Osteoblast (primary cell): ENCODE data around the gene MIGA1. TPM values are rescaled to one million over a fixed set of nuclear protein-coding genes. Genes with fewer than 3 reads are reported as not detected.

ENCODE experiments used
- DNase-seq: peaks from one replicate; pipeline ENCODE4 v3.0.0; 2011; ENCODE audit warnings: low spot score, mixed read lengths; ENCODE audit not compliant: insufficient read length; ENCODE audit errors: missing footprints
- H2AFZ ChIP-seq: 2 replicates; pipeline ENCODE4 v1.6.0; 2011; ENCODE audit warnings: mild to moderate bottlenecking, low read length
- H3K27ac ChIP-seq: 2 replicates; pipeline ENCODE4 v1.5.1; 2011; ENCODE audit warnings: mild to moderate bottlenecking, low read depth, low read length, moderate library complexity
- H3K27me3 ChIP-seq: 2 replicates; pipeline ENCODE4 v1.6.0; 2012; ENCODE audit warnings: mild to moderate bottlenecking, control low read depth, inconsistent platforms, low read length, moderate library complexity; ENCODE audit not compliant: insufficient read depth
- H3K36me3 ChIP-seq: 2 replicates; pipeline ENCODE4 v1.5.1; 2011; ENCODE audit warnings: mild to moderate bottlenecking, low read length, control low read depth, moderate library complexity; ENCODE audit not compliant: insufficient read depth
- H3K4me1 ChIP-seq: 2 replicates; pipeline ENCODE4 v1.5.1; 2011; ENCODE audit warnings: mild to moderate bottlenecking, low read length, control low read depth, moderate library complexity; ENCODE audit not compliant: insufficient read depth
- H3K4me2 ChIP-seq: 2 replicates; pipeline ENCODE4 v1.6.0; 2011; ENCODE audit warnings: mild to moderate bottlenecking, low read length; ENCODE audit not compliant: insufficient read depth
- H3K4me3 ChIP-seq: fragments of 200-600 bp; sonication (generic); 3 replicates; pipeline ENCODE4 v1.5.1; 2012; ENCODE audit warnings: mild to moderate bottlenecking, low read length, inconsistent platforms; ENCODE audit not compliant: insufficient read depth
- H3K79me2 ChIP-seq: 2 replicates; pipeline ENCODE4 v1.6.0; 2012; ENCODE audit warnings: mild to moderate bottlenecking, low read length, control low read depth, inconsistent platforms; ENCODE audit not compliant: insufficient read depth
- H3K9me3 ChIP-seq: 2 replicates; pipeline ENCODE4 v1.5.1; 2011; ENCODE audit warnings: low read depth, low read length, control low read depth
- H4K20me1 ChIP-seq: 2 replicates; pipeline ENCODE4 v1.6.0; 2012; ENCODE audit warnings: mild to moderate bottlenecking, low read length, control low read depth; ENCODE audit not compliant: insufficient read depth
- total RNA-seq: library from RNA; depleted of rRNA; stranded (reverse); fragments of >200 nt; gene quantifications from 2 replicates; pipeline ENCODE4 v1.2.3, GENCODE V29; 2012
- TF ChIP-seq, protein P1 (sequence below): IDR thresholded peaks from 2 replicates; pipeline ENCODE4 v1.5.1; 2011; ENCODE audit warnings: mild to moderate bottlenecking, low read depth, low read length, moderate library complexity; ENCODE audit errors: extremely low read depth

Gene MIGA1
- total RNA-seq, 1 donor = 13.8 TPM

DNA sequence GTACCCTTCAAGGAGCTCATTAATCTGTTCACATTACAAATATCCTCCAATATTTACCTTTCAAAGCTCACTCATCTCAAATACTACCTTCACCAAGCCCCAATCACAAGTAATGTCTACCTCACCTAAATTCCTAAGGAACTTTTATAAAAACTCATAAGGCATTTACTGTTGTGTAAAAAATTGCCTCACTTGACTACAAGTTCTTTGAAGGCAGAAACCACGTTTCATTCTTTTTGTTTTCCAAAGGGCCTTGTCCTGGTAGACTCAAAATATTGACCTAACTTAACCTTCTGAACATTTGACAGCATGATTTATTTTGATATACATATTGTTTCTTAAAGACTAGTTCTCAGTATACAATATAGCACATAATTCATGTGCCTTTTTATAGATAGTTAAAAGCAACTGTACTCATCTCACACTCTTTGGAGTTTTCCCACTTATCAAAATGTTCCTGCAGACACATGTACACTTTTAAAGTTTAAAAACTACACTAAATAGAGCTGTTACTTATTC is 22.3 kb upstream of the MIGA1 start:
- Histone ChIP-seq H3K4me1 (peaks cover 10% of the 10 kb centered on the region), H4K20me1 (peaks cover 40% of the 10 kb centered on the region), H3K27ac (peak overlapping the region; percentile 74), H3K4me2 (peak overlapping the region; percentile 85), H3K79me2 (peaks cover 75% of the 10 kb centered on the region), H3K27me3 (no peaks in the 10 kb centered on the region), H3K36me3 (no peaks in the 10 kb centered on the region), H2AFZ (no peak overlapping the region), H3K4me3 (peak overlapping the region; percentile 37), H3K9me3 (no peaks in the 10 kb centered on the region)
- no peak for DNase-seq
- TF ChIP-seq, protein P1, sequence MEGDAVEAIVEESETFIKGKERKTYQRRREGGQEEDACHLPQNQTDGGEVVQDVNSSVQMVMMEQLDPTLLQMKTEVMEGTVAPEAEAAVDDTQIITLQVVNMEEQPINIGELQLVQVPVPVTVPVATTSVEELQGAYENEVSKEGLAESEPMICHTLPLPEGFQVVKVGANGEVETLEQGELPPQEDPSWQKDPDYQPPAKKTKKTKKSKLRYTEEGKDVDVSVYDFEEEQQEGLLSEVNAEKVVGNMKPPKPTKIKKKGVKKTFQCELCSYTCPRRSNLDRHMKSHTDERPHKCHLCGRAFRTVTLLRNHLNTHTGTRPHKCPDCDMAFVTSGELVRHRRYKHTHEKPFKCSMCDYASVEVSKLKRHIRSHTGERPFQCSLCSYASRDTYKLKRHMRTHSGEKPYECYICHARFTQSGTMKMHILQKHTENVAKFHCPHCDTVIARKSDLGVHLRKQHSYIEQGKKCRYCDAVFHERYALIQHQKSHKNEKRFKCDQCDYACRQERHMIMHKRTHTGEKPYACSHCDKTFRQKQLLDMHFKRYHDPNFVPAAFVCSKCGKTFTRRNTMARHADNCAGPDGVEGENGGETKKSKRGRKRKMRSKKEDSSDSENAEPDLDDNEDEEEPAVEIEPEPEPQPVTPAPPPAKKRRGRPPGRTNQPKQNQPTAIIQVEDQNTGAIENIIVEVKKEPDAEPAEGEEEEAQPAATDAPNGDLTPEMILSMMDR = no peak

- no peaks in the 10 kb centered on the region for H3K9me3 ChIP-seq
- H2AFZ ChIP-seq = no peak overlapping the region
- no peaks in the 10 kb centered on the region for H3K36me3 ChIP-seq
- H3K4me1 ChIP-seq = peaks cover 10% of the 10 kb centered on the region
- peak overlapping the region; percentile 37 for H3K4me3 ChIP-seq
- peaks cover 40% of the 10 kb centered on the region for H4K20me1 ChIP-seq
- no peaks in the 10 kb centered on the region for H3K27me3 ChIP-seq
- peaks cover 70% of the 10 kb centered on the region for H3K79me2 ChIP-seq
- H3K4me2 ChIP-seq = peak overlapping the region; percentile 85
- peak overlapping the region; percentile 74 for H3K27ac ChIP-seq
- TF ChIP-seq, protein P1 = no peak
- peak; percentile 30 for DNase-seq
Observed at GRCh38 chr1:77757603-77758002, 21.8 kb upstream of the MIGA1 start.

DNA sequence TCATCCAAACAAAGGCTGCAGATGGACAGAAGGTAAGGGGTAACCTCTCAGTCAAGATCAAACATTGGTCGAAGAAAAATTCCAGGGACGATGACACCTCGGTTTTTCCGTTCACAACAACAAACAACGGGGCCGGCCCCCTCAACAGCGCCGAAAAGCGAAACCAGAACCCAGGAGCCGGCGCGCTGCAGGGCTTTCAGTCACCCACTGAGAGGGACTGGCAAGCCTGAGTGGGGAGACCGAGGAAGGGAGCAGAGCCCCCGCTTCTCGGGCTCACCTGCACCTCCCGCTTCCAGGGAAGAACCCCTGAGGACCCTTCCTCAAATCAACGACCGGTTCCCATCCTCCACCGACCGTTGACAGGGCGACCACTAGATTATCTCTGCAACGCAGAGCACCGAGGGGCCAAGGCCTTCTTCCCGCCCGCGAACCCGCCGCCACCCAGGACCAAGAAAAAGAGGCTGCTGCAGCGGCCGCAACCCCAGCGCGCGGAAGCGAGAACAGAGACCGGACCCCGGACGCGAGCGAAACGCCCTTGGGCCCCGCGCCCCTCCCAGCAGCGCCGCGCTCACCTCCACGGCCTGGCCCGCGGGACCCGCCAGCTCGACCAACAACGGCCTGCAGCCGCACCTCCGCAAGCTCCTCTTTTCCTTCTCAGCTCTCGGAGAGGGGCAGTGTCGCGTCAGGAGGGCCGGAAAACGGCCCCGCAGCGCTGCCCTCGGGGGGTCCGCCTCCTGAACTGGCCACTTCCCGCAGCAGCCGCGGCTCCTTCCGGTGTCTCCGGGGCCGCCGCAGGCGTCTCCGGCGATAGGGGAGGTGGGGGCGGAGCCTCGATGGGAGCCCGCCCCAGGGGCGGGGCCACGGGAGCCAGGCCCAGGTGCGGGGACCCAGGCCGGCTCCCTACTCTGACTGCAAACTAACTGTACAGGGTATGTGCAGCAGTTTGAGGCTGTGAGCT is 20.1 kb upstream of the MIGA1 start, which contains the start of gene USP33:
Gene USP33 (minus strand): TSS at position 782 of the 958 bp plus-strand sequence. CDS start 18,155 bp downstream, outside the sequence.
- Histone ChIP-seq H3K79me2 (peaks cover 53% of the 10 kb centered on the region), H3K36me3 (no peaks in the 10 kb centered on the region), H3K4me3 (peak within 1 kb of the TSS; percentile 94), H3K27ac (peak within 1 kb of the TSS; percentile 74), H4K20me1 (peaks cover 29% of the 10 kb centered on the region), H3K27me3 (no peaks in the 10 kb centered on the region), H3K9me3 (no peaks in the 10 kb centered on the region), H3K4me2 (peak within 1 kb of the TSS; percentile 85), H2AFZ (peak within 1 kb of the TSS; percentile 87), H3K4me1 (peaks cover 10% of the 10 kb centered on the region)
- TF ChIP-seq, protein P1 = no peak
- DNase-seq = peak; percentile 93

DNA sequence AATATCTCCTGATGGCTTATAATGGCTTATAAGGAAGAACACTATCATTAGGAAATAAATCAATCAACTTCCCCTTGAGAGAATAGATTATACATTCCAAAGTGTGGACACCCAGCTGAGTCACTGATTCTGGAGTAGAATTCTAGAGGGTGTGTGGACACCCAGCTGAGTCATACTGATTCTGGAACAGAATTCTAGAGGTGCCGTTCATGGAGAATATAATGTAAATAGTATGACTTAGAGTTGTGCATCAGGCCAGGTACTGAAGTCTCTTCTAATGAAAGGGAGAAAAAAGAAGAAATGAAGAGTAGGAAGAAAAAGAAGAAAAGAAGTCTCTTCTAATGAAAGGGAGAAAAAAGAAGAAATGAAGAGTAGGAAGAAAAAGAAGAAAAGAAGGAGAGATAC is 17.4 kb upstream of the MIGA1 start:
- Histone ChIP-seq H4K20me1 (peaks cover 10% of the 10 kb centered on the region), H3K4me3 (no peak overlapping the region), H3K9me3 (no peaks in the 10 kb centered on the region), H3K4me2 (no peak overlapping the region), H3K36me3 (no peaks in the 10 kb centered on the region), H3K4me1 (peaks cover 9% of the 10 kb centered on the region), H3K27me3 (no peaks in the 10 kb centered on the region), H3K79me2 (peaks cover 26% of the 10 kb centered on the region), H3K27ac (no peak overlapping the region), H2AFZ (no peak overlapping the region)
- peak; percentile 81 for DNase-seq
- TF ChIP-seq, protein P1 = no peak
